ENCODE measurements around the gene ZNF689. TPM values are rescaled to one million over a fixed set of nuclear protein-coding genes. Genes with fewer than 3 reads are reported as not detected.

ZNF689 gene
- total and polyA plus RNA-seq, 2 of the 13 experiments (the other 11 are each of a cell fraction or from before 2014, with no cell fraction given) = 9.7 to 19.5 TPM

GRCh38 chr16:30628628-30629540 lies 18.7 kb upstream of the ZNF689 start (continued):
- TF ChIP-seq ZBTB33 (CRISPR knock-in tag; IDR thresholded peaks at IDR 0.05) (no peak), HNF1A (IDR thresholded peaks at IDR 0.05; ENCODE audit: low read depth) (no peak), HNF1A (CRISPR knock-in tag; IDR thresholded peaks at IDR 0.05; ENCODE audit: borderline replicate concordance) (0 out of 2 replicates have a peak, but pooled peaks have one; percentile 23), ELF4 (CRISPR knock-in tag; IDR thresholded peaks at IDR 0.05; ENCODE audit: borderline replicate concordance) (no peak), NBN (conservative IDR thresholded peaks at IDR 0.05) (no peak), MTA3 (CRISPR knock-in tag; IDR thresholded peaks at IDR 0.05) (no peak), FOXK1 (CRISPR knock-in tag; IDR thresholded peaks at IDR 0.05; ENCODE audit: borderline replicate concordance, low read depth) (no peak), MIXL1 (CRISPR knock-in tag; IDR thresholded peaks at IDR 0.05) (peak; percentile 80; the same call in 1 of the 2 replicates), KDM6A (CRISPR knock-in tag; IDR thresholded peaks at IDR 0.05; ENCODE audit: low read depth) (no peak), KLF16 (CRISPR knock-in tag; IDR thresholded peaks at IDR 0.05) (0 out of 4 replicates have a peak, but pooled peaks of 1 of the 2 experiments have one; percentile 21), KDM5A (IDR thresholded peaks at IDR 0.05; ENCODE audit: borderline replicate concordance, low read length) (no peak), DPF2 (CRISPR knock-in tag; IDR thresholded peaks at IDR 0.05; ENCODE audit: borderline replicate concordance, low read depth) (no peak), MTF2 (CRISPR knock-in tag; IDR thresholded peaks at IDR 0.05; ENCODE audit: borderline replicate concordance) (no peak), BRF2 (CRISPR knock-in tag; IDR thresholded peaks at IDR 0.05) (no peak), HDAC2 (CRISPR knock-in tag; IDR thresholded peaks at IDR 0.05) (peak; percentile 38; the same call in 1 of the 2 replicates), ZNF879 (CRISPR knock-in tag; IDR thresholded peaks at IDR 0.05) (0 out of 2 replicates have a peak, but pooled peaks have one; percentile 31)

Measured in HepG2 (cell line).